A172 (cell line): ENCODE data around the gene DYDC2. TPM values are rescaled to one million over a fixed set of nuclear protein-coding genes. Genes with fewer than 3 reads are reported as not detected.

Experiments used
- DNase-seq: peaks from one replicate; pipeline ENCODE4 v3.0.0-alpha.2; 2015; ENCODE audit warnings: low spot score
- total RNA-seq: library from RNA; depleted of rRNA; stranded (reverse); fragments of >200 nt; shearing (Covaris generic); gene quantifications from 2 replicates; pipeline ENCODE4 v1.2.3, GENCODE V29; 2014

Gene DYDC2
- total RNA-seq, 1 experiment from 2014 or later: 1.2 TPM

DNA sequence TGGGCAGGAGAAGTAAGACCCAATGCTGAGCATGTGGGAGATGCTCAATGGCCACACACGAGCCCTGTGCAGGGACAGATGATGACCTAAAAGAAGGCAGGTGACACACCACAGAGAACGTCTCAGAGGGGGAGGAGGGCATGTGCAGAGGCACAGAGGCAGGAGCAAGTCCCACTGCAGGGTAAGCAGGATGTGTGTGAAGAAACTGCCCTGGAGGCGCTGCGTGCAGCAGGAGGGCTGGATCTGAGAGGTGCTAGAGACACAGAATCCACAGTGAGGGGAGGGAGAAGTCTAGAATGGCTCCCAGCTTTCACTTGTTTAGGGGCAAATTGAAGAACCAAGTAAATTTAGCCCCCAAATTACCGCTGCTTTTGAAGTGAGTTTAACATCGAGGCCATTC lies 14.9 kb downstream of the DYDC2 start:
- DNase-seq: no peak

DNA sequence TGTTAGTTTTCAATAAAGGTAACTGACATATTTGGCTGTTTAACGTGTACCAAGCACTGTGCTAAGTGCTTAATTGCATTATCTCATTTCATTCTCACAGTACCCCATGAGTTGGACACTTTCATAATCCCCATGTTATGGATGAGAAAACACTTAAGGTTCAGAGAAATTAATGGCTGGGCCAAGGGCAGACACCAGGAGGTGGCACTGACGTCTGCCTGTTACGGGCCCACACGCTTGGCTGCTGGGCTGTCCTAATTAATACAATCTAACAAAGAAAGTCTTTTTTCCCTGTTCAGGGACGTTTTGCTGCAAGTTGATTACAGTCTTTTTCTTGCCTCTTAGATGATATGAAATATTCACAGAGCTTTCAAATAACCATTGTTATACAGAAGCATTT lies 16.1 kb downstream of the DYDC2 start:
- DNase-seq: no peak

DNA sequence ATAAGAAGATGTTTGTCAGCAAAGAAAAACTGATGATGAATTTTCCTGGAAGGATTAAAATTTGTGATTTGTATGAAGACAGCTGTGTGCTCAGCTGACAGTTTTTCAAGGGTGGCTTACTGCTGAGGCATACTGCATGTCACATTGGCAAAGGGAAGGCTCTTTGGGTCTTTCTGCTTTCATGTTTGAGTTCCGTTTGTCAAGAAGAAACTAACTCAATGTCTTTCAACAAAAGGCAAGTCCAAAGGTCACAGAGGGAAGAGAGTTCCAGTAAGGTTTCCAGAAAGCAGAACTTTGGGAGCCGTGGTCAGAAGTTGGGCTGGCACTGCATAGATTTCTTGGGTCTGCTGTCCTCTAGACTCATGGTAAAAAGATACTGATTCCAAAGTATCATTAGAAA lies 16.9 kb downstream of the DYDC2 start:
- DNase-seq: no peak

DNA sequence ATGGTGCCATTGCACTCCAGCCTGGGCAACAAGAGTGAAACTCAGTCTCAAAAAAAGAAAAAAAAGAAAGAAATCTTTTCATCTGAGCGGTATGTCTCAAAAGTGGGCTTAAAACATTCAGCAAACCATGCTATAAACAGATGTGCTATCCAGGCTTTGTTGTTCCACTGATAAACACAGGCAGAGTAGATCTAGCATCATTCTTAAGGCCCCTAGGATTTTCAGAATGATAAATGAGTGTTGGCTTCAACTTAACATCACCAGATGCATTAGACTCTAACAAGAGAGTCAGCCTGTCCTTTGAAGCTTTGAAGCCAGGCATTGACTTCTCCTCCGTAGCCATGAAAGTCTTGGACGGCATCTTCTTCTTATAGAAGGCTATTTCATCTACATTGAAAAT lies 23.1 kb downstream of the DYDC2 start:
- no peak for DNase-seq

DNA sequence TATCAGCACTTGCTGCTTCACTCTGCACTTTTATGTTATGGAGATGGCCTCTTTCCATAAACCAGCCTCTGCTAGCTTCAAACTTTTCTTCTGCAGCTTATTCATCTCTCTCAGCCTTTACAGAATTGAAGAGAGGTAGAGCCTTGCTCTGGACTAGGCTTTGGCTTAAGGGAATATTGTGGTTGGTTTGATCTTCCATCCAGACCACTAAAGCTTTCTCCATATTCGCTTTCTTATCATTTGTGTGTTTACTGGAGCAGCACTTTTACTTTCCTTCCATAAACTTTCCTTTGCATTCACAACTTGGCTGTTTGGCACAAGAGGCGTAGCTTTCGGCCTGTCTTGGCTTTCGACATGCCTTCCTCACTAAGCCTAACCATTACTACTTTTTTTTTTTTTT lies 23.6 kb downstream of the DYDC2 start:
- no peak for DNase-seq

- peak; percentile 41 for DNase-seq
Observed at GRCh38 chr10:80382989-80383388, 26.4 kb downstream of the DYDC2 start.

GRCh38 chr10:80390740-80391139 lies 34.2 kb downstream of the DYDC2 start:
- no peak for DNase-seq

GRCh38 chr10:80392250-80392649 lies 35.7 kb downstream of the DYDC2 start:
- no peak for DNase-seq

DNA sequence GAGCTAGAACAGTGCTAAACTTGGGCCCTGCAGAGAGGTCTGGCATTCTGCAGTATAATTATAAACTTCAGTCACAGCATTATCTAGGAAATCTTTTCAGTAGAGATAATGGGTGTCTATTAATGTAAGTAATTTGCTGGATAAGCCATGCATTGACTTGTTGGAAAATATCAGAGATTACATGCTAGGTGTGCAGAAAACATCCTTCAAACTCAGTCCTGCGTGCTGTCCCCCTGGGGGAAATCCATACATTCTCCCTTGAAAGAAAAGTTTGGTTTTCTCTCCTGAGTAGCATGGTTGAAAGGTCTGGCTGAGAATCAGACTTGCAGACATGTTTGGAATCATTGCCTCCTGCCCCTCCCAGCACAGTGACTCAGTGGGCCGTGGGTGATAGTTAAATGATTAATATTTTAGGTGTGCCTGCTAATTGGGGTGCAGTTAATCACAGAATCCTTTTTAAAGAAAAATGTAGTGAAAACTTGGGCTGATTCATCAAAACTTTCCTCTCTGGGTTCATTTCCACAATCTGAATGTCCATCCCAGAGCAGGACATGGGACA lies 37.9 kb downstream of the DYDC2 start:
- DNase-seq: no peak

DNA sequence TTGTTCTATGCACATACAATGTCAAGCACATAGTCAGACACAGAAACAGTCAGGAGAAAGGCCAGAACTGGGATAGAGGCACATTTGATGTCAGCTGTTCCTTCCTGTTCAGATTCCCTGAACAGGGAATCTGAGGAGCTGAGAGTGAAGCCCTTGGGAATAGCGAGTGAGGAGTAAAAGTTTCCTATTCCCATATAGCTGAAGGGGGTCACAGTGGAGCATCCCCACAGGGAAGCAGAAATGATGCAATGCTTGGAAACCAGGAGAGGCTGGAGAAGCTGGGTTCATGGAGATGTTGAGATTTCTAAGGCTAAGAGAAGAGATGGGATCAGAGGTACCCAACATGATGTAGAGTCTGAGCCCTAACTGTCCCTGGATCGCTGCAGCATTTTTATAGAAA lies 40.4 kb downstream of the DYDC2 start:
- DNase-seq: no peak

DNA sequence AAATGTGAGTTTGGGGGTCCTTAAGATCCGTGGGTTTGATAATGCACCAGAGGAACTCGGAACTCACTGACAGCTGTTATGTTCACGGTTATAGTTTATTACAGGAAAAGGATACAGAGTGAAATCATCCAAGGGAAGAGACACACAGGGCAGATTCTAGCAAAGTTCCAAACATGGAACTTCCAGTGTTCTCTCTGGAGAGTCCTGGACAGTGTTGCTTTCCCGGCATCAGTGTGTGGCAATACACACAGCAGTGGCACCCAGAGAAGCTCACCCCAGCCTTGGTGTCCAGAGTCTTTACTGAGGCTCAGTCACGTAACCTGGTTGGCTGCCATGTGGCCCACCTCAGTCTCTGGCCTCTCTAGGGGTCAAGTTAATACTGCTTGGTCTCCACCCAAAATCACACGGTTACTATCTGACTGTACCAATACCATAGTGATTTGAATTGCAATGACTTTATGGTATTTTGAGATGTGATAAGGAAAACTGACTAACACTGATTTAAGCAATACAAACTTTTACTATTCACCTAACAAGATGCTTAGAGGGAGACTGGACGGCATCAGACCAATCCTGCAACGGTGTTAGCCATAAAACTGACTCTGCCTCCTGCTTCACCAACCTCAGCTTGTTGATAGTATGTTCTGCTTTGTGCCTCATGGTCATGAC lies 43.7 kb downstream of the DYDC2 start:
- DNase-seq: no peak

- no peak for DNase-seq
Observed at GRCh38 chr10:80405035-80405434, 48.5 kb downstream of the DYDC2 start.

DNA sequence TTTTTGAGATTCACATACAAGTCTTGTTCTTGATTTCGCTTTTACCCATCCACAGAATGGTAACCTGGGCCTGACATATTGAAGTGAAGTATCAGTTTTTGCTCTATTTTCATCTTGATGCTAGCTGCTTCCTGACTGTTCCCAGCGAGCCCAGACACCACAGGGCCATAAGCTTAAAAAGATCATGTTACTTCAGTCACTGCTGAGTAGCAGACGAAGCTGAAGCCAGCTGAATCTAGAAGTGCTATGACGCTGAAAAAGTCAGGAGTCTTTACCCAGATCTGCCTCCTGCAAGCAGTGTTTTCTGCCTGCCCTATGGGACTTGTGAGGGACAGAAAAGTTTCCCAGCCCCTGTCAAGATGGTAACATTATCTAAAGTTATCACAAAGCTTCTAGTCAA lies 49.0 kb downstream of the DYDC2 start:
- DNase-seq: no peak

DNA sequence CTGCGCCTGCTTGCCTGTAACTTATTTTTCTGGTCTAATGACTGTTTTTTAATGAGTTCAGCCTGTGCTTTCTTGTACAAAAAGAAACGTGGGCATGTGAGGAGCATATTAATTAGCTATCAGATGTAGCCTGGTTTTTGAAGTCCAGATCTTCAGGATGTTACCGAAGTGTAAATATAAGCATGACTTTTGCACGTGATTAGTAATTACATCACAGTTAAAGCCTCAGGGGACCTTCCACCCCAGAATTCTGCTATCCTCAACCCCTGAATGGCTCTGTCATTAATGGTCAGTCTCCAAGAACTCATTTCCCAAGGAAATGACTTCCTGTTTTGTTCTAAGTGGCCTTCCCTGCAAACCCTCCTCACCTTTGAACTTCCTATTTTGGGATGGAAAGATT lies 49.6 kb downstream of the DYDC2 start:
- no peak for DNase-seq

GRCh38 chr10:80407812-80408241 lies 51.2 kb downstream of the DYDC2 start:
- DNase-seq: peak; percentile 42

DNA sequence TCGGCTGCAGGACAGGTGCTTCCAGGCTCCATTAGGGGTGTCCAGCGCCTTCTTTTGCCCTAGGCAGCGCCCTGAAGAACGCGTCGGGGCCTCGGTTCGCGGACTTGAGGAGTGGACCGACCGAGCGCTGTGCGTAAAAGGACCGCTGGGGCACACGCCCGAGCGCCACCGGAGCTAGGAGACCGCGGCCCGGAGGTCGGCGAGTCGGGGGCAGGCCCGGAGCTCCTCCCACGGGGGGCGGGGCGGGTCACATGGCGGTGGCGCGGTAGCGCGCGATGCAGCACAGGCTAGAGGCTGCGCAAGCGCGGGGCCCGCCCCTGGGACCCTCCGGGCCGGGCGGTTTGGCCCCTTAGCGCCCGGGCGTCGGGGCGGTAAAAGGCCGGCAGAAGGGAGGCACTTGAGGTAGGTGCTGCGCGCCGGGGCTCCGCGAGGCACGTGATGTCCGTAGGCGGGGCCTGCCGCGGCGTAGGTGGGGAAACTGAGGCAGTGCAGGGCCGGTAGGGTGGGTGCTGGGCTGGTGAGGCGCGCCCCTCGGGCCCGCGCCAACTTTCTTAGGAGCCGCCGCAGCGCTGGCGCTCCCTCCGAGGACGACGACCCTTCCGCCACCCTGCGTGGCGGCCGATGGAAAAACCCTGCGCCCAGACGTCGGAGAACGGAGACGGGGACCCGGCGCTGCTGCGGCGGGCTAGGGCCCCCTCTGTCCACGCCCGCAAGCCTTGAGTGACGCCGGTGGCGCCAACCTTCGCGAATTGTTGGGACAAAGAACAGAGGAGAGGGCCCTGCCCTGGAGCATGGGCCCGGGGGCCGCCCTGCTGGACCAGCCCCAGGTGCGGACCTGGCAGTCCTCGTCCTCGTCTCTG lies 51.9 kb downstream of the DYDC2 start, which contains the start of gene PRXL2A:
Gene PRXL2A, plus strand, starts transcription at position 310 of the 860 bp plus-strand sequence. CDS start 11,917 bp downstream, outside the sequence.
- peak; percentile 27 for DNase-seq

GRCh38 chr10:80409121-80409520 lies 52.5 kb downstream of the DYDC2 start:
- no peak for DNase-seq

DNA sequence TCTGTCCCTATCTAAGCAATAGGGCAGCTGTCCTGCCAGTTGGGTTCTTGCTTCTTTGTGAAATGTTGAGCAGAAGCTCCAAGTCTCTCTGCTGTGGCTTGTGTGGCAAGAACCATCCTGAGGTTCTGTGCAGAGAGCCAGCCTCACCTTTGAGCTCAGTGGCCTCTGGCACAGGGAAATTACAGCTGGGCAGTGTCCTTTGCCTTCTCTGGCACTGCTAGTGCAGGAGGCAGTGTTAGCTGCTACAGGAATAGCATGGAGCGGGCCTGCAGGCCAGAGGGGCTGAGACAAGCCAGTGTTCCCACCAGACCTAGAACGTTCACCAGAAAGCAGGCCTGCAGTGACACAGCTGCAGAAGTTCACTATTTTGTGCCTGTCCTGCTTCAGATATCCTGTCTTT lies 53.5 kb downstream of the DYDC2 start:
- DNase-seq: no peak

GRCh38 chr10:80410578-80411145 lies 54.1 kb downstream of the DYDC2 start:
- no peak for DNase-seq

GRCh38 chr10:80411267-80411668 lies 54.7 kb downstream of the DYDC2 start:
- DNase-seq: no peak

DNA sequence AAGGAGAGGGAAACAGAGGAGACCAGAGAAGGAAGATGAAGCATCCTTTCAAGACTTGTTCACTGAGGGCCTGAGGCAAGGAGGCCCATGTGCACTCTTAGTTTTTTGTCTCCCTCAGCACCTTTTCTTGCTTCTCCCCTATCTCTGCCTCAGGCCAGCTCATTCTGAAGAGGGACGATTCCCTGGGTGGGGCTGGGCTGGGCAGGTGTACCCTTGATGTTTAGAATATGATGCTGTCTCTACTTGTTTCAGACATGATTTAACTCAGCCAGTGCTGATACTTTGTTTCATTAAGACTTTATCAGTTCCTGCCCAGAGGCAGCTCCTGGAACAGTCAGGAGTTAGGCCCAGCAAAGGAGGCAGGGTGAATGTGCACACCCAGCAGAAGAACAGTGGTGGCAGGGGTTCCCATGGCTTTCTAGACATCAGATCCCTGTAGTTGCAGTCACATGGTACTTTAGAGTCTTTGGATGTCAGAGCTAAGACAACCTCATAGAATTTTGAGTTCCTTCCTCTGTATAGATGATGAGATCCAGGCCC lies 55.2 kb downstream of the DYDC2 start:
- no peak for DNase-seq

DNA sequence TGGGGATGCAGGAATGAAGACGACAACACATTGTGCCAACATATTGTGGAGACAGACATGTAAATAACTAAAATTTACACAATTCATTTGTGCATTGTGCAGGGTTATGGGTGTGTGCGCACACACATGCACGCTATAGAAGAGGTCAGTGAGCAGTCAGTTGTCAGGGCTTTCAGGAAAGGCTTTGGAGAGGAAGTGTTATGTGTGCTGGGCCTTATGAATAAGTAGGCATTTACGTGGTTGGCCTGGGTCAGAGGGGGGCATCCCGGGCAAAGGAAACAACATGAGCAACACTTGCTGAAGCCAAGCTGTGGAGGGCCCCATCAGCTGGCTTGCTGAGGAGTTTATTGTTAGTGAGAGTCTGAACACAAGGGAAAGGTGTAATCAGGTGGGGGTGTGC lies 55.9 kb downstream of the DYDC2 start:
- no peak for DNase-seq
